GM19468 (cell line): ENCODE measurements around the gene WRAP53.

Experiments used
- ATAC-seq: cut with Tn5 transposase; IDR thresholded peaks from one replicate; pipeline ENCODE4 v1.9.1; 2021; ENCODE audit warnings: mild to moderate bottlenecking, moderate library complexity, moderate number of reproducible peaks; ENCODE audit not compliant: unreplicated experiment; ENCODE audit errors: extremely low read depth

The WRAP53 gene

DNA sequence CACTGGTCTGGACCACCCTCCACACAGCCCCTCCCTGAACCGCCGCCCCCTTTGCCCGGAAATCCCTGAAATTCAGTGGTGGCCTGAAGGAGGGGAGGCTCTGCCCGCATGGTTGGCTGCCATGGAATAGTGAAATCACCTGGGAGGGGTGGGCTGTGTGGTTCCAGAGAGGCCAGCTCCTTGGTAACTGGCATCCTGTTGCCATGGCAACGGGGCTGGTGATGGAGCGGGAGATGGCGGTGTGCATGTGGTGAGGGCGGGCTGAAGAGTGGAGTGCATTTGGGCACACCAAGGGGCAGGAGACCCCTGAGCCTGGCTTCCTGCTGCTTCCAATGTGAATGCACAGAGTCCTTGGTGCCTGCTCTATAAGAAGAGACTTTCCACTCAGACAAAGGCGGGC, 19.2 kb downstream of the WRAP53 start:
- ATAC-seq = no peak

DNA sequence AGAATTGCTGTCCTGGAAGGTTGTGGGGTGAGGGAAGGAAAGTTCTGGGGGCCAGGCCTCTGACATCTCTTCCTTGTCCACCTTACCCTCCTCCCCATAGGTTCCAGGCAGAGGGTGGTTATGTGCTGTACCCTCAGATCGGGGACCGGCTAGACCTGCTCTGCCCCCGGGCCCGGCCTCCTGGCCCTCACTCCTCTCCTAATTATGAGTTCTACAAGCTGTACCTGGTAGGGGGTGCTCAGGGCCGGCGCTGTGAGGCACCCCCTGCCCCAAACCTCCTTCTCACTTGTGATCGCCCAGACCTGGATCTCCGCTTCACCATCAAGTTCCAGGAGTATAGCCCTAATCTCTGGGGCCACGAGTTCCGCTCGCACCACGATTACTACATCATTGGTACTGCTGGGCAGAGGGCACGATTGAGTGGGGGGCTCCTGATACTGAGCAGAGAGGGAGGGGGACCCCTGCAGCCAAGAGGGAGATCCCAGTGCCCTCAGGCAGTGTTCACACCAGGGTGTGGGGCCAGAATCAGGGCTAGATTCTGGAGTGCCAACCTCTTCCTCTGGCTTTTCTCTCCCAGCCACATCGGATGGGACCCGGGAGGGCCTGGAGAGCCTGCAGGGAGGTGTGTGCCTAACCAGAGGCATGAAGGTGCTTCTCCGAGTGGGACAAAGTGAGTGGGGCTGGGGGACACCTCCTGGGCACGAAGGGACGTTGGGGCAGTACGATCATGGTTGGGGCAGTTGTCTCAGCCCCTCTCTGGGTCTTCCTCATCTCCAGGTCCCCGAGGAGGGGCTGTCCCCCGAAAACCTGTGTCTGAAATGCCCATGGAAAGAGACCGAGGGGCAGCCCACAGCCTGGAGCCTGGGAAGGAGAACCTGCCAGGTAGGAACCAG, 19.8 kb downstream of the WRAP53 start:
- no peak for ATAC-seq

DNA sequence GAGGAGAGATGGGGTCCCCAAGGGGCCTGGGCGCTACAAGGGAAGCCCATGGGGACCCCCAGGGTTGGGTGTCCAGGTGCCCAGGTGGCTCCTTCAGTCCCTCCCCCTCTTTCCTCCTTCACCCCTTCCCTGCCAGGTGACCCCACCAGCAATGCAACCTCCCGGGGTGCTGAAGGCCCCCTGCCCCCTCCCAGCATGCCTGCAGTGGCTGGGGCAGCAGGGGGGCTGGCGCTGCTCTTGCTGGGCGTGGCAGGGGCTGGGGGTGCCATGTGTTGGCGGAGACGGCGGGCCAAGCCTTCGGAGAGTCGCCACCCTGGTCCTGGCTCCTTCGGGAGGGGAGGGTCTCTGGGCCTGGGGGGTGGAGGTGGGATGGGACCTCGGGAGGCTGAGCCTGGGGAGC, 20.8 kb downstream of the WRAP53 start:
- ATAC-seq = no peak

DNA sequence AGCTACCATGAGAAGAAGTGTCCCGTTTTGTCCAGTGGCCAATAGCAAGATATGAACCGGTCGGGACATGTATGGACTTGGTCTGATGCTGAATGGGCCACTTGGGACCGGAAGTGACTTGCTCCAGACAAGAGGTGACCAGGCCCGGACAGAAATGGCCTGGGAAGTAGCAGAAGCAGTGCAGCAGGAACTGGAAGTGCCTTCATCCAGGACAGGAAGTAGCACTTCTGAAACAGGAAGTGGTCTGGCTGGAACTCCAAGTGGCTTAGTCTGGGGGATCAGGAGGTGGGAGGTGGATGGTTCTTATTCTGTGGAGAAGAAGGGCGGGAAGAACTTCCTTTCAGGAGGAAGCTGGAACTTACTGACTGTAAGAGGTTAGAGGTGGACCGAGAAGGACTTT, 22.0 kb downstream of the WRAP53 start:
- no peak for ATAC-seq

DNA sequence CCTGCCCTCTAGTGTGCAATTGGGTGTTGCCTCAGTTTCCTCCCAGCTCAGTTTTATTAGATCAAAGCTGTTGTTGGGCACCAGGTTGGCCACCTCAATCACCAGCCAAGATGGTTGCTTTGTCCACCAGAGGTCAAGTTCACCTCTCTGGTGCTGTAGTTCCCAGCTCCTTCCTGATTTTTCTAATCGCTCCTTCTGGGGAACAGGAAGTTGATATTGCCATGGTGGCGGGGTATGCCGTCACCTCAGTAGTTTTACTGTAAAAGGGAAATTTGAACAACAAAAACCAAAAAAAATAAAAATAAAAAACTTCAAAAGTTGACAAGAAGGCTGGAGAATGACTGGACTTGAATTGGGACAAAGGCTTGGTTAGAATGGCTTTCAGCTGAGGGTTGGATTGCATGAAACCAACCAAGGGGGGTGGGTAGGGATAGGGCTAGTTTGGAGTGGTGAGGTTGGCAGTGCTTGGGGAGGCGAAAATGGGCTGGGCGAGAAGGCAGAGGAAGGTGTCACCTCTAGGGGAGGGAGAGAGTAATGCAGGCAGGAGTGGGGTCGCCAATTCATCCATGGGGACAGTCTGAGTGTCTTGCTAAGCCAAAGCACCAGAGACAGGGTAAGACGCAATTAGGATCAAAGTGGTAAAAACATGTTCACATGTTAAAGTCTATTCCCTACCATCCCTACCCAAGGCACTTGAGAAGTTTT, 22.9 kb downstream of the WRAP53 start:
- ATAC-seq = no peak

DNA sequence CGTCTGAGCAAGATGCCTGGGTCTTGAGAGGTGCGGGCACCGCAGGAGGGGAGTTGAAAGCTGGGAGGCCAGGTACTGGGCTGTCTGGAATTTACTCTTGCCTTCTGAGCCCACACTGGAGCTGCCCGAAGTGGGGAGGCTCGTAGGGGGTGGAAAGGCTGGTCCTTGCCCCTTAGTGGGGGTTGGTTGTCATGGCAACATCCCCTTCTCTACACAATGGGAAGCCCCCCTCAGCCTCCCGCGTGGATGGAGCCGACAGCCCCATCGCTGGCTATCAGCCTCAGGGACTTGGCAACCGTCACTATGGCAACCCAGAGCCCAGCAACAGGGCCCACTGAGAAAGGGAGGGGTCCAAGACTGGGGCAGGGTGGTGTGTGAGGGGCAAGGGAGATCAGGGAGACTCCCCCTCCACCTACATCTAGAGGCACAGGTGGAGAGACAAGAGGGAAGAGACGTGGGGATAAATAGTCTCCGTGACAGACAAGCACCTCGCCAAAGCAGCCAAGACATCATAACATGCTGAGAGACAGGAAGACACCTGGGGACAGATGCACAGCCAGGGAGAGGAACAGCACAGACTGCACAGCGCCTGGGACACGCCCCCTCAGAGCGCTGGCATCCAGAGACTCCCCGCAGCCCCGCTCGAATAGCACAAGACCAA, 24.0 kb downstream of the WRAP53 start:
- ATAC-seq = no peak

DNA sequence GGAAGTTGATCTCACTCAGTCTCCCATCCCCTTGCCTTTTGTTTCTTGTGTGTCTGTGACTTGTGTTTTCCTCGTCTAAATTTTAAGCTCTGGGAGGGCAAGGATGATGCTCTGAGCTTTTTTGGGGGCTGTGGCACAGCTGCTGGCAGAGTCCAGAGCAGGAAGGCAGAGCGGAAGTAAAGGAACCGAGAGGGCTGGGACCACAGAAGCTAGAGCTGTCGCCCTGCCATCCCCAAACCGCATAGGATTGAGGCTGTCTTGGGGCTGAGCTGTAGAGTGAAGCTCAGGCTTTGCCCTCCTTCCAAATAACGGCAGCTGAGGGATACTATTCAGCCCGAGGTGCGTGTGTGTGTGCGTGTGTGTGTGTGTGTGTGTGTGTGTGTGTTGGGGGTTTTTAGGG, 25.5 kb downstream of the WRAP53 start:
- no peak for ATAC-seq

DNA sequence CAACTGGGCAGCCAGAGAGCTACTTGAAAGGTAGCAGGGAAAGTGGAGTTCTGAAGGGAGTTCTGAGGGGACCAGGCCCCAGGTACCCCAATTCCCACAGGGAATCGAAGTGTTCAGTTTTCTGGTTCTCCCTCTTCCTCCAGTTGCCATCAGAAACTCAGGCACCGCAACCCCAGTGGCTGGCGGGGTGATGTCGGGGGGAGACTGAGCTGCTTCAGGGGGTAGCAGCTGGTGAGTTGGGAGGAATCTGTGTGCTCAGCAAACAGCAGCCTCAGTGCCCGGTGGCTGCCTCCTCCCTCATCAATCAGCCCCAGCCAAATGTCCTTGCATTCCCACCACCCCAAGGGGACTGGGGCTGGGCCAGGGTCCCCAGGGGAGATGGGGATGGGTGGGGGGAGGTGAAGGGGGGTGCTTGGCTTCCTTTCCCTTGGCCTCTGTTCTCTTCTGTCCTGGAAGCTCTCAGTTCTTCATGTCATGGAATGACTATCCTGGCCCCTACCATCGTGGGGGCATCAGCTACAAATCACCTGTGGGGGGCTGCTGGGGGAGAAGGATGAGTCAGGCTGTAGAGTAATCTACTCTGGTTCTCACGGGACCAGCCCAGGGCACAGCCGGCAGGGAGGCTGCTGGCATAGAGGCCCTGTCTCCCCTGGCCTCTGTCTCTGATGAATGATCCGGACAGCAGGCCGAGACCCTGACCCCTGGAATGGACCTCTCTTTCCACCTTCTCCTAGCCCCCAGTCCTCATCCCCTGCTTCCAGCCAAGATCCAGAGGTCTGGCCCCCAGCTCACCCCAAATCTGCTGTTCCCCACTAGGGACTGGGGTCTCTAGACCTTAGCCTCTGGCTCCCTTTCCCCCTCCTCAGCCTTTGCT, 26.7 kb downstream of the WRAP53 start:
- no peak for ATAC-seq

DNA sequence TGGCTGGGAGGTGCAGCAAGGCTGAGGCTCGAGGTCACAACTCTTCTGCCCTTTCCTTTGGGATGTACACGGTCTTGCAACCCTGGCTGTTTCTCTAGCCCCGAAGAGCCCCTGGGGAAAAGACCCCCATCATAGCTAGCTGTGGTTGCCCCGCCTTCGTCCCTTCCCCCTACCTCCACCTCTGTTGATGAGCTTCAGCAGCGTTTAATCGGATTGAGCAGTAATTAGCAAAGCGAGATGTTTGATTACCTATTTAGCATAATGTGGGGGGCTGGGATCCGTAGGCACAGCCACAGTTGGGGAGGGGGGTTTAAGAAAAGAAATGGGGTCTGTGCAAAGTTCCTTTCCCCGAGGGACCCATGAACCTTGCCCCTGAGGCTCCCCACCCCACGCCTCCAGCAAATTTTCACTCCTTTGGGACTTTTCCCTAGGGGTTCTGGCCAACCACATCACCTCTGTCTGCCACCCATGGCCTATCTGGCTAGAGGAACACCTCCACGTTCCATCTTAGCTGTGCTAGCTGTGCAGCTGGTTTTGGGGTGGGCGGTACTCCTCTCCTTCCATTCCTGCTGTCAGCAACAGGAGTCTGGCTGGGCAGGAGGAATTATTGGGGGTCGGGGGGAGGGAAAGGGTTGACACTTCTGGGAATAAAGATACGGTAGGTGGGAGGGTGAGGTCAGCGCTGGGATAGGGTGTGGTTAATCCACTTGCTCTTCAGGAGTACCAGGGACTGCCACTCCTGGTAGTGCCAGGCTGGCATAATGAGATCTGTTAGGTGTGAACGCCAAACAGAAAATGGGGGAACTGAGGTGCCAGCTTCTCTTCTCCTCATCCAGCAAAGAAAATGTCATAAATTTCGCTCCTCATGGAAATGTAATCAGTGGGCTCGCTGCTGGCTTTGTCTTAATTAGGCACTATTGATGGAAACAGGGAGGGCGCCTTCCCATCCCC, 27.9 kb downstream of the WRAP53 start:
- no peak for ATAC-seq

DNA sequence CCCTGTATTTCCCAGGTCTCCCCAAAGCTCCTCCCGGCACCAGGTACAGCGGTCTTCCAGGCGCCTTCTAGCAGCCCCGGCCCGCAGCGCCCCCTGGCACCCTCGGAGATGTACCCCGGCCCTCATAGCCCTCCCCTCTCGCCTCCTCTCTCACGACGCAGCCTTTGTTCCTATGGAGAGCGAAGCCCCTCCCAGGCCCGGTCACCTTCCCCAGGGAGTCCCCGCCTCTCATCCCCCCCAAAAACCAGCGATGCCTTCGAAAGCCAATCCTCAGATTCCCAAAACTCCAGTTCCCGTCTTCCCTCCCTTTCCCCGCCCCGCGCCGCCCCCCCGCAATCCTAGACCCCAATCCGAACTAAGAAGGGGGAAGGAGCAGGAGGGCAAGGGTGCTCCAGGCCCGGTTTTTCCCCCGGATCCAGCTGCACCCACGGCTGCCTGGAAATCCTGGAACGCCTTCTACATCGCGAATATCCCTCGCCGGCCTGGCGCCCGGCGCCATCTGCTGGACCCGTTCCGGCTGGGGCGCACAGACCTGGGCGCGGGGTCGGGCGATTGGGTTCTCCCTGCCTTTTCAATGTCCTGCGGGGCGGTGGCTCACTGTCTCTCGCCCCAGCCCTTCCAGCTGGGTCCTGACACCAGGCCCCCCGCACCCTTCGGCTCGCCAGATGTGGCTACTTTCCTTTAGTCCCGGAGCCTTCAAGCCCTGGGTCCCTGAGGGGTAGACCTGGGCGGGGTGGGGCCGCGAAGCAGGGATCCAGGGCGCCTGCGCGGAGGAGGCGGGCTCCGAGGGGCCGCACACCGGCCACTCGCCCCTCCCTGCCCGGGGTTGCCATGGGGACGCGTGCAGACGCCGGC, 28.9 kb downstream of the WRAP53 start, which contains the start of gene DNAH2:
Gene DNAH2 (plus strand): TSS at position 844 of the 855 bp plus-strand sequence. CDS start 1,991 bp downstream, outside the sequence.
- no peak for ATAC-seq

DNA sequence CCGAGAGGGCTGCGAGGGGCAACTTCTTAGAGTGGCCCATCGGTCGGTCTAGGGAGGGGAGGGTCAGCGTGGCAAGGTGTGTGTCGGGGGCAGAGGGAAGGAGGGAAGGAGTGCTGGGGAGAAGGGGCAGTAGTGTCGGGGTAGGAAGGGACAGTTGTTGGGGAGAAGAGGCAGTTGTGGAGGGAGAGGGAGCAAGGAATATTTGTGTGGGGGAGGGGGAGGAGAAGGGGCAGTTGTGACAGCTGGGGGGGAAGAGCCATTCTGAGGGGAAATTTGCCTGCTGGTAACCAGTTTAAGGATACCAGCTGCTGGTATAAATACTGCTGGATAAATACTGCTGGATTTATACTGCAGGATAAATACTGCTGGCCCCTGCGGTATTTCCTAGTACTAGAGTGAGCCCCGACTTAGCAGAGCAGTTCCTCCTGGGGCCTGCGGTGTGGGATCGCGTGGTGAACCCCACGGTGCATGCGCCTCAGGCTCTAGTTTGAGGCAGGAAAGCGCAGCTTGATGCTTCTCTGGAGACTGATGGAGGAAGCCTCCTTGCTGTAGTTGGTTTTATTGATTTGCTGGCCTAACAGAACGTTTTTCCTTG, 29.6 kb downstream of the WRAP53 start:
- ATAC-seq = no peak

DNA sequence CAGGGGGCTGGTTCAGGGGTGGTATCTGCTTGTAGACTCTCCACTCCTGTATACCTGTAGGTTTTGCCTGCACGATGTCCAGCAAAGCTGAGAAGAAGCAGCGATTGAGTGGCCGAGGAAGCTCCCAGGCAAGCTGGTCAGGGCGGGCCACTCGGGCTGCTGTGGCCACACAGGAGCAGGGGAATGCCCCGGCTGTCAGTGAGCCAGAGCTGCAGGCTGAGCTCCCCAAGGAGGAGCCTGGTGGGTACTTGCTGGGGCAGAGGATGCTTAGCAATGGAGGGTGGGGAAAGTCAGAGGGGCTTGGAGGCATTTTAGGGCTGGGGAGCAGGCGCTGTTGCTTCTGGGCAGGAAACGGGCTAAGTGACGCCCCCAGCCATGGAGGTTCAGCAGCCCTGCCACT, 31.4 kb downstream of the WRAP53 start:
- no peak for ATAC-seq

DNA sequence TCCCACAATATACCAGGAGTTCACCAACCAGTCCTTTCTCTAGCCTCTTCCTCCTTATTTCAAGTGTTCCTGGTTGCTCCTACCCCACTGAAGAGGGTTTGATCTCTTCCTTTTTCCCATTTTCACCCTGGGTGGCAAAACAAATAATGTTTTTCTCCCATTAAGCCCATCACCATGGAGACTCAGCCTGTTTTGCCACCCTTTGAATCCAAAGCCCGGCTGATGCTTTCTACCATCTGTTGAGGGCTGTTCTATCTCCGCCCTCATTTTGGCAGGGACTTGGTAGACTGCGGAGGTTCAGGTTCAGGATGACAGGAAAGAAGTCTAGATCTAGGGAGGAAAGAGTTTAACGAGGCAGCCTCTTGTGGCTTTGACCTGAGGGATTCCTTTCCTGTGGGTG, 31.8 kb downstream of the WRAP53 start:
- ATAC-seq = no peak

DNA sequence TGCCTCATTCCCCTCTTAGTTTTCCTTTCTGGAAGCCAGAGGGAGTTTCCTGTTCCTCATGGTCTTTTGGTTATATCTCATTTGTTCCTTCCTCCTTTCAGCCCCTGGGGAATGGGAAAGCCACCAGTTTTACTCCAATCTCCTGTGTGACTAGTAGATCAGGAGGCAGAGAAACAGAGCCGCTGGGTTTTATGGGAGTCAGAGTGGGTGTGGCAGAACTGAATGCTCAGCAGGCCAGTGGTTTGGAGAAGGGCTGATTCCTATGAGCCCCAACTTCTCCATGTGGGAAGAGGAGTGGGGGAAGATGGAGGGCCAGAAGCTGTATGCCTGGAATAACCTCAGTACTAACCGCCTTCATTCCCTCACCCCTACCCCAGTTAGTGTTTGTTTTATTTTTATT, 33.3 kb downstream of the WRAP53 start:
- ATAC-seq = no peak

DNA sequence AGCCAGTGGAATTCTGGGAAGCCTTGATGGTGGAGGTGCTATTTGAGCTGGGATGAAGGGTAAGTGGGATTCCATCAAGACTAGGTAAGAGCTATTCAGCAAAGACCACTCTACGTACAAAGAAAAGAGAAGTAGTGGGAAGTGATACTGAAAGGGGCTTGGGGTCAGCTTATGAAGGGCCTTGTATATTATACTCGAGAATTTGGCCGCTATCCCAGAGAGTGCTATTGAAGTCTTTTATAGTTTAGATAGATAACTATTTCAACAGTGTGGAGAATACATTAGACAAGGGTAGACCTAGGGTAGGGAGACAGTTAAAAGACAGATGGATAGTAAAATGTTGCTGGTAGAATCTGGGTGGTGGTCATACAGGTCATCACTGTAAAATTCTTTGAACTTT, 39.6 kb downstream of the WRAP53 start:
- ATAC-seq = no peak

DNA sequence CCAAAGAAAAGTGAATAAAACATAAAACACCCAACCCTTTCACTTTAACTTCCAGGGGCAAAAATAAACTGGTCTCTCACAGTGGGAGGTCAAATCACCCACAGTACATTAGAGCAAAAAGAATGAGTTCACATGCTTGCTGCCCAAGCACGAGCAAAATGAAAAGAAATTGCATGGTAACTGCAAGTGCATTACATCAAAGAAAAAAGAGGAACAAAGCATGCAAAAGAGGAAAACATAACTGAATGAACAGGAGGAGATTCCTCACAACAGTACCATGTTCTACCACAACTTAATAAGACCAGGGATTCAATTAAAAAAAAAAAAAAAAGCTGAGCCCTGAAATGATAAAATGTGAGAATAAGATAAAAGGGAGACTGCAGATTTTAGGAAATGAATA, 41.5 kb downstream of the WRAP53 start:
- ATAC-seq = no peak

DNA sequence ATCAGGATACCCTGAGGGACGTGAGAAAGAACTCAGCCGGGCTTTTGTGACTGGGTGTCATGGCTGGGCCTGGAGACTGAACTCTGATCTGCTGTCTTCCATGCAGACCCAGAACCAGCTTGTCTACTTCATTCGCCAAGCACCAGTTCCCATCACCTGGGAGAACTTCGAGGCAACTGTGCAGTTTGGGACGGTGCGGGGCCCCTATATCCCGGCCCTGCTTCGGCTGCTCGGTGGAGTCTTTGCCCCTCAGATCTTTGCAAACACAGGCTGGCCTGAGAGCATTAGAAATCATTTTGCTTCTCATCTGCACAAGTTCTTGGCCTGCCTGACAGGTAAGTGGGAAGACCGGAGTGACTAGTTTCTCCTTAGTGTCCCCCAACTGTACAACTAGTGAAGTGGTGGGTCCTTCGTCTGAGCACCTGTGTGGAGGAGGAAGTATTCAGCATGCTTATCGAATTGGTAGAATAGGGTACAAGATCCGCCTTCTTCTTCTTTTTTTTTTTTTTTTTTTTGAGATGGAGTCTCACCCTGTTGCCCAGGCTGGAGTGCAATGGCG, 44.8 kb downstream of the WRAP53 start:
- ATAC-seq = no peak
